GM19452 (cell line): ENCODE data around the gene MATN4.

Source experiments
- ATAC-seq: cut with Tn5 transposase; IDR thresholded peaks from one replicate; pipeline ENCODE4 v1.9.1; 2021; ENCODE audit not compliant: unreplicated experiment

Gene MATN4

DNA sequence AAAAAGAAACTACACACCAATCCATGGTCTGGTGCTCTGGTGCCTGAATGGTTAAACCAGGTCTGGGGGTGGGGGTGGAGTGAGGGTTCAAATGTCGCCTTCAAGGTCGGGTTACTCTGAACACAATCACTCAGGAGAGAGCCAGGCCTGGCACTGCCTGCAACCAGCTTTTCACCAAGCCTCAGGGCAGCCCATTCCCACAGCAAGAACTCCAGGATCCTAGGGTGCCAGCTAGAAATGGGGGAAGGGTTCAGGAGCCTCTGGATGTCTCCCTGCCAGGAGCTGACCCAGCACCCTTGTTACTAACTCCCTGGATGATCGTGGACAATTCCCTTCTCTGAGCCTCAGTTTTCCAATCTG is 33.5 kb upstream of the MATN4 start:
- ATAC-seq, result no peak

GRCh38 chr20:45340951-45341350 is 32.9 kb upstream of the MATN4 start:
- no peak for ATAC-seq

GRCh38 chr20:45340236-45340847 is 32.2 kb upstream of the MATN4 start:
- ATAC-seq, result no peak

GRCh38 chr20:45339799-45340198 is 31.7 kb upstream of the MATN4 start:
- ATAC-seq, result no peak

GRCh38 chr20:45339084-45339483 is 31.0 kb upstream of the MATN4 start:
- ATAC-seq, result no peak

- ATAC-seq, result no peak
Observed at GRCh38 chr20:45338121-45339030, 30.3 kb upstream of the MATN4 start.

DNA sequence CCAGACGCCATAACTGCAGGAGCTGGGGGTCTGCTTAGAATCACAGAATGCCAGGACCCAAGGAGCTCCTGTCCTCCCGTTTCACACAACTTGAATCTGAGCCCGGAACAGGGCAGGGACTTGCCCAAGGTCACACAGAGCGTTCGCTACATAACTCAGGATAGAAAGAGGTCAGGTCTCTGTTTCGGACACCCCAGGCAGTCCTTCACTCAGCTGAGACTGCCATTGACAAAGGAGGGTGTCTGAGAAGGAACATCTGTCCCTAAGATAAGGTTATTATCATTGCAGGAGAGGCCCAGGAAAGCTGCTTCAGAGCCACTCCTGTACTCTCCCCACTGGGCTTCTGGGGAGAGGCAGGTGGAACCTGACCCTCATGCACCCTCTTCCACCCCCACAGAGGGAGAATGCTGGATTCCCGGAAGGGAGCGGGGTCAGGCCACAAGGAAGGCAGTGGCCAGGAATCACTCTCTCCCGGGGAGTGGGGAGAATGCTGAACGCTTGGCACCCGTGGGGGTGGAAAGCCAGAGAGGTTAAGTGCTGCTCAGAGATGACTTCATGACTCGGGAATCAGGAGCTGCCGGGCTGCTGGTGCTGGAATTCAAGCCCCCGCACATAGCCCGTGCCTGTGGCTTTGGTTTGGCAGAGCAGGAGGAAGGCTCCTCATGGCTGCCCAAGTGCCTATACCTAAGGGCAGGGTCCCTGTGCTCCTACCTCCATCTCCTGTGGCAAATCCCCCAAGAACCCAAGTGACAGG is 29.4 kb upstream of the MATN4 start:
- no peak for ATAC-seq

- ATAC-seq, result no peak
Observed at GRCh38 chr20:45336530-45337366, 28.6 kb upstream of the MATN4 start.

DNA sequence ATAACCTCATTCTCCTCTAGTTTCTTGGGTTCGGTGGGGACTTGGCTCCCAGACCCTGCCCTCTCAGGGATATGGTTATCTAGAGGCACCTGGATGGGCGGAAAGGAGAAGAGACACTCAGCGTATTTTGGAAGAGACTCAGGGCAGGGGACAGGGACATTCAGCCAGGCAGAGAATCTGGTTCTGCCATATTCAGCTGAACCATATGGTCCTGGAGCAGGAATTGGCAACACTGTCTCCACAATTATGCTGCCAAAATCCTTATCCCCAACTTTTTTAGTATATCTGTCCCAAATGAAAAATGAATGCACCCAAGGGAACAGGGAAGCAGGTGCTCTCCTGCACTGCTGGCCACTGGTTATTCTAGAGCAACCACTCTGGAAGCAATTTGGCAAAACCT is 22.4 kb upstream of the MATN4 start:
- ATAC-seq, result no peak

DNA sequence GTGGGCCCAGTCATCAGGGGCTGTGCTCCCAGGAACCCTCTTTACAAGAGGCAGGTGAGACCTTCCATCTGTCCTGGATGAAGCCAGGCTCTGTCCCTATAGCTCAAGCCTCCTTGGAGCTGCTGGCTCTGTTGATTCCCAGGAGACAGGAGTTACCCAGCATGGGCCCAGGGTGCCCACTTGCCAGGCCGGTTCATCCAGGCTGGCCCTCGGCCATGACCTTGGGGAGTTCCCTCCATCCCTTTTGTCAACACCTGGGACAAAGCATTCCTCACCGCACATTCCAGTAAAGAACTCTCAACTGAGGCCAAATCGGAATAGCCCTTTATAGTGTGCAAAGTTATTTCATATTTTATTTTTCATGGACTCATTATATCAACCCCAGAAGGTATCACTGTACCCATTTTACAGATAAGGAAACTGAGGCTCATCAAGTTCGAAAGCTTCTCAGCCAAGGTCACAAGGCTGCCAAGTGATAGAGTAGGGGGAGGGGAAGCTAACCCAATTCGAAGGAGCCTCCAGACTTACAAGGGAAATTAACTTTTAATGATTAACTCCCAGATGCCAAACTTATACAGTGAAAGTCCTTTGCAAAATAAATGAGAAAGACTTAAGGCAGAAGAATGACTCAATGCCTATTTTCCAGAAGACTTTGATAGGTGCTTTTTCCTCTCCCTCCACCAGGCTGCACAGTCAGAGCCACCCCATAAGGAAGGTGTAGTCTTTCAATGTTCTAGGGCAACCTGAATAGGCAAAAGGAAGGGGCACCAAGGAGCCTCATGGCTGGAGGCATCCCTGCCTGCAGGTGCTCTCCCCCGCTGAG is 21.6 kb upstream of the MATN4 start:
- no peak for ATAC-seq

DNA sequence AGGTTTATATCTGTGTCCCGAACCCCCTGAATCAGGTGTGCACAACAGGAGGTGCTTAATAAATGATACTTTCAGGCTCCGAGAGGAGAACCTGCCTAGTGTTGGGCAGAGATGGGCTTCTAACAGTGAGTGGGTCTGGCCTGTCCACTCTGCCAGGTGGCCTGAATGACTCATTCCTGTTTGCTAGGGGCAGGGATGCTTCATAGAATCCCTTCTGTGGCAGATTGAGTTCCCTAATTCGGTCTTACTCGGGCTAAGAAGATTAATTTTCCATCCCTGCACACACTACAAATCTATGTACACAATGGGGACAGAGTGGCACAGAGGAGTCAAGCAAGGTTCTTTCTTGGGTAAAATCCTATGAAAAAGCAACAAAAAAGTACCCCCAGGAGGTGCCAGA is 20.4 kb upstream of the MATN4 start:
- no peak for ATAC-seq

DNA sequence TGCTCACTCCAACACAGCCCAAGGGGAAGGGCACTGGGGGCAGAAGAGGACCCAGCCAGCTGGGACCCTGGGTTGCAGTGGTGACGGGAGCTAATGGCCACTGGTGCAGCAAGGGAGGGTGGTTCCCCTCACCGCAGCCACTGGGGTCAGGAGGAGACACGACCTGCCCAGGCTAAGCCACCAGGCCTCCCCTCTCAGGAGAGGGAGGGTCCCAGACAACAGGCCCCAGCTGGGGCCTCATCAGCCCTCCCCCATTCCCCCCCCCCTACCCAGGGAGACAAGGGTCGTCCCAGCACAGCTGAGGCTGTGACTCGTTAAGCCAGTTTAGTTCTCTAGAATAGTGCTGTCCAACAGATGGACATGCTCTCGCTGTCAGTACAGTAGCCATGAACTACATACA is 17.3 kb upstream of the MATN4 start:
- no peak for ATAC-seq

DNA sequence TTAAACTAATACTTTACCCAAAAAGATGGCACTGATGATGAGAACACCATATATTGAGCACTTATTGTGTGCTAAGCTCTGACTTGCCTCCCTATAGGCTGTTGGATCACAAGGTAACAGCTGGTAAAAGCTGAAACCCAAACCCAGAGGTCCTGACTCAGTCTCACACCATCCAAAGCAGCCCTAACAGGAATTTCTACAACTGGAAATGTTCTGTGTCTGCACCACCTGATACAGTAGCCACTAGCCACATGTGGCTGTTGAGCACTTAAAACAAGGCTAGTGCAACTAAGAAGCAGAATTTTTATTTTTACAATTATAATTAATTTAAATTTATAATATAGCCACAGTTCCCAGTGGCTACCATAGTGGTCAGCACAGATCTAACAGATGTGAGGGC is 15.6 kb upstream of the MATN4 start:
- no peak for ATAC-seq

- ATAC-seq, result no peak
Observed at GRCh38 chr20:45322952-45323383, 14.9 kb upstream of the MATN4 start.

GRCh38 chr20:45320948-45321595 is 13.0 kb upstream of the MATN4 start:
- ATAC-seq, result peak; percentile 82

DNA sequence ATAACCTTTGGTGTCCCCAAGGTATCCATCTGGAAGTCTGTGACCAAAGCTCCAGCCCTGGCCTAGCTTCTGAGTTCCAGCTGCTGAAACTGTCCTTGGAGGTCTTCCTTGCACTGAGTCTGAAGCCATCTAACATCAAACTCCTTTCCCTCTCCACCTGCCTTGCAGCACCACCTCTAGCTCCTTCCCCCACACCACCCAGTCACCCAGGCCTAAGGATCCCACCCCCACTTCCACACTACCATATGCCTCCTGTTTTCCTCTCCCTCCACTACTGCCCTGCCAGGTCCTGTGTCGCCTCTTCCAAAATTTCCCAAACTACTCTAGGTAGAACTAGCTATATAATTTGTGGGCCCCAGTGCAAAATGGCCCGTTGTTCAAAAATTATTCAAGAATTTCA is 10.8 kb upstream of the MATN4 start:
- ATAC-seq, result no peak

DNA sequence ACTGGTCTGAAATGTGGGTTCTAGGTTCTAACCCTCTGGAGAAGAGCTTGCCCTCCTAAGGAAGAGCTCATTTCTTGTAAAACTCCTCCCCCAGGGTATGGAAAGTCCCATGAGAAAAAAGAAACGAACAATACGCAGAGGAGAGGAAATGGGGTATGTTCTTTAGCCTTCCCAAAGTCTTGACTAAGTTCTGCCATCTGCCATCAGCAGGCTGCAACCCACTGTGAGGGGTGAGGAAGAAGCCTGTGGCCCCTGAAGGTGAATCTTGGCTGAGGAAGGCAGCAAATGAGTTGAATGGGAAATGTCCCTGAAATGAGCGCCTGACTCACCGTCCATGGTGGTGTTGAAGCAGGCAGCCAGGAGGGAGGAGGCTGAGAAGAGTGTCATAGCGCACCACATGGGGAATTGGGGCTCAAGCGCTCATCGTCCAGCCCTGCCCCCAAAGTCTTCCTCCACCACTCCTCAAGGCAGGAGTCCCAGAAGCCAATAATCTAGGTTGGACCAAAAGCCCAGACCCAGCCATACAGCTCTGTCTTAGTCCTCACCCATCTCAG is 10.4 kb upstream of the MATN4 start:
- no peak for ATAC-seq

GRCh38 chr20:45317826-45318225 is 9.7 kb upstream of the MATN4 start:
- ATAC-seq, result no peak
